Loucy (cell line): ENCODE results near the gene ARMC10.

Source experiments
- H2AFZ ChIP-seq: fragments of 200-600 bp; sonication (generic); 2 replicates; pipeline ENCODE4 v1.6.0; 2016; ENCODE audit warnings: antibody characterized with exemption, mild to moderate bottlenecking, low read length, moderate library complexity
- H3F3A ChIP-seq: fragments of 200-600 bp; 2 replicates; pipeline ENCODE4 v1.6.0; 2016; ENCODE audit warnings: antibody characterized with exemption, low read depth, mild to moderate bottlenecking
- H3K27me3 ChIP-seq: fragments of 200-600 bp; sonication (generic); 2 replicates; pipeline ENCODE4 v1.6.1; 2014; ENCODE audit warnings: low read length, mild to moderate bottlenecking; ENCODE audit not compliant: insufficient read depth, poor library complexity, severe bottlenecking
- H3K36me3 ChIP-seq: fragments of 200-600 bp; sonication (generic); 2 replicates; pipeline ENCODE4 v1.6.1; 2016; ENCODE audit warnings: low read length; ENCODE audit not compliant: insufficient read depth
- H3K4me1 ChIP-seq: fragments of 200-600 bp; sonication (generic); 2 replicates; pipeline ENCODE4 v1.5.1; 2014; ENCODE audit warnings: low read length, mild to moderate bottlenecking; ENCODE audit not compliant: insufficient read depth, poor library complexity, severe bottlenecking
- H3K4me2 ChIP-seq: fragments of 200-600 bp; sonication (generic); 2 replicates; pipeline ENCODE4 v1.6.0; 2014; ENCODE audit warnings: antibody characterized with exemption, low read length, low read depth, mild to moderate bottlenecking; ENCODE audit not compliant: poor library complexity, severe bottlenecking
- H3K4me3 ChIP-seq: fragments of 200-600 bp; sonication (generic); 2 replicates; pipeline ENCODE4 v1.5.1; 2014; ENCODE audit warnings: low read length, mild to moderate bottlenecking, mixed read lengths; ENCODE audit not compliant: poor library complexity, severe bottlenecking
- H3K79me2 ChIP-seq: fragments of 200-600 bp; sonication (generic); 2 replicates; pipeline ENCODE4 v1.6.1; 2014; ENCODE audit warnings: low read length; ENCODE audit not compliant: insufficient read depth
- H3K9ac ChIP-seq: fragments of 200-600 bp; sonication (generic); 2 replicates; pipeline ENCODE4 v1.6.0; 2014; ENCODE audit warnings: mild to moderate bottlenecking, low read depth, low read length, moderate library complexity; ENCODE audit not compliant: poor library complexity, severe bottlenecking
- H3K9me2 ChIP-seq: fragments of 200-600 bp; sonication (generic); replicated peaks from 2 replicates; pipeline ENCODE4 v1.6.1; 2016; ENCODE audit warnings: low read depth, low read length, mixed read lengths
- H3K9me3 ChIP-seq: fragments of 200-600 bp; sonication (generic); 2 replicates; pipeline ENCODE4 v1.6.1; 2014; ENCODE audit warnings: mild to moderate bottlenecking, antibody characterized with exemption, low read length, low read depth; ENCODE audit not compliant: insufficient read depth
- H4K20me1 ChIP-seq: fragments of 200-600 bp; sonication (generic); 2 replicates; pipeline ENCODE4 v1.6.0; 2014; ENCODE audit warnings: antibody characterized with exemption, low read length, mild to moderate bottlenecking; ENCODE audit not compliant: insufficient read depth, poor library complexity, severe bottlenecking
- CTCF ChIP-seq: fragments of 200-600 bp; sonication (generic); conservative IDR thresholded peaks from 2 replicates; pipeline ENCODE4 v1.5.1; 2014; ENCODE audit warnings: mild to moderate bottlenecking, antibody characterized with exemption, low read length
- EZH2phosphoT487 ChIP-seq: fragments of 200-600 bp; IDR thresholded peaks from 2 replicates; pipeline ENCODE4 v1.6.1; 2018; ENCODE audit warnings: antibody characterized with exemption, mild to moderate bottlenecking, moderate library complexity, borderline replicate concordance

ARMC10 gene

DNA sequence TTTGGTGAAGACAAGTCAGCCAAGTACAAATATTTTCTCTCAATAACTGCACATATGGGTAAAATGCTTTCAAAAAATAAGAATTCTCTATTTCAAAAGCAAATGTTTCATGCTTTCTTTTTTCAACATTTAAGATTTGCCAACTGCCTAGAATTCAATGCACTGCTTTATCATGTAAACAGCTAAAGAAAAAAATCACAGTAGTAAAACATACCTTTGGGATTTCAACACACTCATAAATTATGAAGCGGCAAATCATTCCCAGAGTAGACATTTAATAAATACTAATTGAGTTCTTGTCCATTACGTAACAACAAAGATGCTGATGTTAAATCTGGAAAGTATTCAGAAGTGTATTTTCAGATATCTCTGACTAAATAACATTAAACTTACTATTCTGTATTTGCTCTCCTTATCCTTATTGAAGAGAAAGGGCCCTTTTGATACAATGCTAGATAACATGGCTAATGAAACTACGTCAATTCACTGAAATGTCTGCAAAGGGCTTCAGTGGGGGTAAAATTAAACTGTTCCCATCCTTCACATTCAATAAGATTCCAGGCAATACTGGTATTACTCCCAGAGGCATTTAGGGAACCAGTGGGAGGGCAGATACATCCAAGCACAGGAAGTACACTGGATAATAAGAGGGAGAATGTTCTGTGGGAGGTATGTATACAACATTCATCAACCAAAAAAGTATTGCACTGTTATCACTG is 60.1 kb downstream of the ARMC10 start:
- Histone ChIP-seq H3K9me3 (no peaks in the 10 kb centered on the region), H3K4me1 (peaks cover under 1% of the 10 kb centered on the region), H2AFZ (no peak overlapping the region), H3K4me3 (no peak overlapping the region), H3F3A (no peaks in the 10 kb centered on the region), H4K20me1 (no peaks in the 10 kb centered on the region), H3K27me3 (no peaks in the 10 kb centered on the region), H3K79me2 (no peaks in the 10 kb centered on the region), H3K4me2 (no peak overlapping the region), H3K9ac (no peak overlapping the region), H3K9me2 (no peaks in the 10 kb centered on the region), H3K36me3 (no peaks in the 10 kb centered on the region)
- TF ChIP-seq EZH2phosphoT487 (no peak), CTCF (no peak)

- no peaks in the 10 kb centered on the region for H3K36me3 ChIP-seq
- H3K9me3 ChIP-seq: no peaks in the 10 kb centered on the region
- peaks cover 4% of the 10 kb centered on the region; the same call in 1 of the 2 replicates for H3K79me2 ChIP-seq
- H3K9ac ChIP-seq: no peak overlapping the region
- no peak overlapping the region for H3K4me2 ChIP-seq
- H4K20me1 ChIP-seq: no peaks in the 10 kb centered on the region
- H2AFZ ChIP-seq: no peak overlapping the region
- H3K9me2 ChIP-seq: no peaks in the 10 kb centered on the region
- no peaks in the 10 kb centered on the region for H3K27me3 ChIP-seq
- H3F3A ChIP-seq: no peaks in the 10 kb centered on the region
- no peak overlapping the region for H3K4me3 ChIP-seq
- TF ChIP-seq CTCF (no peak), EZH2phosphoT487 (no peak)
- peaks cover 3% of the 10 kb centered on the region for H3K4me1 ChIP-seq
These were observed 65.1 kb downstream of the ARMC10 start for GRCh38 chr7:103140061-103140460.

DNA sequence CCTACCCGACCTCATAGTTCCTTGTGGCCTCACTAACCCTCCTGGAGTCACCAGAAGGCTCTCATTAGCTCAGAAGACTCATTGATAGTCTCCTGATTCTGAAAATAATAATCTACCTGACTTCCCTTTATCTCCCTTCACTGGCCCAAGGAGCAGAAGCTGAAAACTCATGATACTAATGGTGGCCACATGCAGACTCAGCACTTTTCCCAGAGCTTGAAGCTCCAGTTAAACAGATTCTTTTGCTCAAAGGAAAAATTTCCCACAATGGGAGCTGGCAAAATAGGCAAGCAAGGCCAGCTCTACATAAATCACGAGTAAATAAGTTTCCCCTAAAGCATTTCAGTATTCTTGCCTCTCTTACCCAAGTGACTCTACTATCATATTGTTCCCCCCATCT is 65.7 kb downstream of the ARMC10 start:
- Histone ChIP-seq H3K27me3 (no peaks in the 10 kb centered on the region), H2AFZ (no peak overlapping the region), H3K4me3 (no peak overlapping the region), H4K20me1 (no peaks in the 10 kb centered on the region), H3K79me2 (peaks cover 4% of the 10 kb centered on the region; the same call in 1 of the 2 replicates), H3K9ac (no peak overlapping the region), H3K4me2 (no peak overlapping the region), H3K4me1 (peaks cover 5% of the 10 kb centered on the region), H3K9me3 (no peaks in the 10 kb centered on the region), H3F3A (no peaks in the 10 kb centered on the region), H3K9me2 (no peaks in the 10 kb centered on the region), H3K36me3 (no peaks in the 10 kb centered on the region)
- TF ChIP-seq CTCF (no peak), EZH2phosphoT487 (no peak)
